Cardiac septum (tissue), 1 donor: ENCODE data around the gene TSR3. TPM values are rescaled to one million over a fixed set of nuclear protein-coding genes. Genes with fewer than 3 reads are reported as not detected.

Experiments used
- DNase-seq: peaks from one replicate; pipeline ENCODE4 v3.0.0-alpha.2; 2020; ENCODE audit warnings: low spot score
- intact Hi-C: fragments of 100-400 bp; cut with DNase I; formaldehyde crosslinking; loops from one replicate; pipeline ENCODE4 v1.14.0; 2022
- long read RNA-seq: library from polyadenylated mRNA; unstranded; transcript quantifications from one replicate; pipeline ENCODE4 v2.0.0, GENCODE V29; 2021
- total RNA-seq: library from RNA; stranded (reverse); fragmentation: NEBNext Ultra II Directional; extraction: Animal tissue kit (Norgen Biotek cat#: 25700); gene quantifications from one replicate; pipeline ENCODE4 v1.2.1, GENCODE V29; 2021
- donor health status: DM: no; HTN: no; CAD: no.

The TSR3 gene
- 55.0 TPM for total RNA-seq
- long read RNA-seq, transcript TSR3-201 (6 exons, 1,243 nt), result major isoform, 105 of 139 reads
- long read RNA-seq, partial matches to known transcripts, result 9 of 139 reads
- long read RNA-seq, other reads (novel, unspliced or antisense), result 25 of 139 reads

DNA sequence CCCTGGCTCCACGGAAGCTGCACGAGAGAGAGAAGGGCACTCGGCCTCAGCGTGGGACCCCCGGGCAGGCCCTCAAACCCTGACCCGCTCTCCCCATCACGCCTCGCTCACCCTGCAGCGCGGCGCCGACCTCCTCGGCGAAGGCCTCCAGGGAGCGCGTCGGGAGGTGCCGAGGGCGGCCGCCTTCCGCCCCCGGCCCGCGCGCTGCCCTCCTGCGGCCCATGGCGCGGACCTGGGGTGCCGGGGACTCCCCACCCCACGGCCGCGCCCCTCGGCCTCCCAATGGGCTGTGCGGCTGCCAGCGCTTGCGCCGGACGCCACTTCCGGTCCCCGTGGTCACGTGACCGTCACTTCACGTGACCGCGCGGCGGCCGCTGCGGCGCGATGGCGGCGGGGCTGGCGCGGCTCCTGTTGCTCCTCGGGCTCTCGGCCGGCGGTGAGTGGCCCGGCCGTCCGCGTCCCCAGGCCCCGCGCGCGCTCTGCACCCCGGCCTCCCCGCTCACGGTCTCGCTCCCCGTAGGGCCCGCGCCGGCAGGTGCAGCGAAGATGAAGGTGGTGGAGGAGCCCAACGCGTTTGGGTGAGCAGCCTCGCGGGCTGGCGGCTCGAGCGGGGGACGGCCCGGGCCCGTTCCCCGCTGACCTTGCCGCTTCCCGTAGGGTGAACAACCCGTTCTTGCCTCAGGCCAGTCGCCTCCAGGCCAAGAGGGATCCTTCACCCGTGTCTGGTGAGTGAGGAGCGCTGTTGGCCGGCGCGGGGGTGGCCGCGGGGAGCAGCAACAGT, at the start of gene TSR3, which contains the start of gene GNPTG:
Gene TSR3, minus strand, starts transcription at position 297 of the 781 bp plus-strand sequence. Its CDS starts 74 bp downstream, at position 223.
Gene GNPTG, plus strand, starts transcription at position 350 of the 781 bp plus-strand sequence. Its CDS starts 35 bp downstream, at position 385.
- peak; percentile 94 for DNase-seq
- intact Hi-C loops, result loop anchor here (5.0 kb wide), 1 partner anchor 39 kb away; no protein-coding TSS in a partner anchor

- DNase-seq, result no peak
- intact Hi-C loops, result no loop called here
Measured at GRCh38 chr16:1401061-1401757, 49.5 kb upstream of the TSR3 start.

- intact Hi-C loops, result no loop called here
- no peak for DNase-seq
Measured at GRCh38 chr16:1398826-1399581, 47.3 kb upstream of the TSR3 start.

GRCh38 chr16:1398351-1398750, 46.7 kb upstream of the TSR3 start:
- no peak for DNase-seq
- intact Hi-C loops, result no loop called here

DNA sequence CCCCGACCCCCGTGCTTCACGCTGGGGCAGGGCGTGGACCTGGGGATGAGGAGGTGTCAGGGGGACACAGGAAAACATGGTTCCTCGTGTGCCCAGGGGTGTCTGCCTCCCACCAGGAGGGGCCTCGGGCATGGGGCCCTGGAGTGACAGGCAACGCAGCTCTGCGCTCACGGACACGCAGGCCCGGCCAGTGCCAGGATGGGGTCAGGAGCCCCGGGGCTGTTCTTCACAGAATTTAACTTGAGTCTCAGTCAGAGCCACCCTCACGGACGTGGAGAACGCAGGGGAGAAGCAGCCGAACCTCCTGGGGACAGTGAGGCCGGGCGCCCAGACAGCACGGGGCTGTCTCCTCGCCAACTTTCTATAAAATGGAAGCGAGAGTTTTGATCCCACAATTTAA, 46.1 kb upstream of the TSR3 start:
- intact Hi-C loops, result no loop called here
- no peak for DNase-seq

- no peak for DNase-seq
- intact Hi-C loops, result no loop called here
Measured at GRCh38 chr16:1395444-1396031, 43.9 kb upstream of the TSR3 start.

DNA sequence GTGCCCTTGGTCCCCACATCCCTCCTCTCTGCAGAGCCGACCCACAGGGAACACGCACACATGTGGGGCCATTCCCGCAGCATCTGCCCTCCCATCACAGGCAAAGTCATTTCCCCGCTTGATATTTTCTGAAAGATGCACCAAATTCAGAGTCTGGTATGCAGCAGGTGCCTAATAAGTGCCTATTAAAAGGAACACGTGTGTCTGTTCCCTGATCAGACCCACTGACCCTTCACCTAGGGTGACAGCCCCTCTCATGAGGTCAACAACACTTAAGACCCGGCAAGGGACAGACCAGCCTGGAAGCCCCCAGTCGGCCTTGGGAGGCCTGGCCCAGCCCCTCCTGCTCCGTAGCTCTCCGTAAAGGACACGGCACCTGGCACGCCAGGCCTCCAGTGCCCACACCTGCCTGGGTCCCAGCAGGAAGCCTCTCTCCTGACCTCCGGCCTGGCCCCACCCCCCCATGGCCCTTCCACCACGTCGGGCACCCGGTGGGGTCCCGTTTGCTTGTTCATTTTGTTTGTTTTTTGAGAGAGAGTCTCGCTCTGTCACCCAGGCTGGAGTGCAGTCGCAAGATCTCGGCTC, 42.8 kb upstream of the TSR3 start:
- intact Hi-C loops, result no loop called here
- no peak for DNase-seq

- intact Hi-C loops, result no loop called here
- DNase-seq, result no peak
Measured at GRCh38 chr16:1393613-1394176, 42.0 kb upstream of the TSR3 start.

DNA sequence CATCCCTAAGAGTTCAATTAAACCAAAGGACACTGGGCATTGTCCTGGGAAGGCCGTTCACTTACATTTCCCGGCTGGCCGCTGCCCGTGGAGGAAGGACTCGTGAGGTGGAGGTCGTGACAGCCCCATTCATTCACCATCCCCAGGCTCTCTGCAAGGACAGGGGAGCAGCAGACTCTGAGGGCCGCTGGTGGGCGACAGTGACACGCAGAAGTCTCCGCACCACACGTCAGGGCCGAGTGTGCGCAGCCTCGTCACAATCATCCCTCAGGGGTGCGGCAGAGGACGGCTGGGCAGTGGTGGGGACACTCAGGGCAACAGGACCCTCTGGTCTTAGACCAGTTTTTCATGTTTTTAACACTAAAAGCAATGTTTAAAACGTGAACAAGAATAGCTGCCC, 41.1 kb upstream of the TSR3 start:
- no peak for DNase-seq
- intact Hi-C loops, result no loop called here

- intact Hi-C loops, result no loop called here
- no peak for DNase-seq
Measured at GRCh38 chr16:1390239-1390779, 38.6 kb upstream of the TSR3 start.

DNA sequence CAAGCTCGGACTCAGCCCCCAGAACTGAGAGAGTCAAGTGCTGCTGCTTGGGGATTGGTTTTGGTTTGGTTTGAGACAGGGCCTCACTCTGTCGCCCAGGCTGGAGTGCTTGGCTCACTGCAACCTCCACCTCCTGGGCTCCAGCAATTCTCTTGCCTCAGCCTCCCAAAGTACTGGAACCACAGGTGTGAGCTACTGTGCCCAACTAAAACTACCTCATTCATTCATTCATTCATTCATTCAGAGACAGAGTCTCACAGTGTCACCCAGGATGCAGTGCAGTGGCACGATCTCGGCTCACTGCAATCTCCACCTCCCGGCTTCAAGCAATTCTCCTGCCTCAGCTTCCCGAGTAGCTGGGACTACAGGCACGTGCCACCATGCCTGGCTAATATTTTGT, 38.1 kb upstream of the TSR3 start:
- DNase-seq, result no peak
- intact Hi-C loops, result no loop called here

GRCh38 chr16:1387331-1387730, 35.7 kb upstream of the TSR3 start:
- no peak for DNase-seq
- intact Hi-C loops, result no loop called here

DNA sequence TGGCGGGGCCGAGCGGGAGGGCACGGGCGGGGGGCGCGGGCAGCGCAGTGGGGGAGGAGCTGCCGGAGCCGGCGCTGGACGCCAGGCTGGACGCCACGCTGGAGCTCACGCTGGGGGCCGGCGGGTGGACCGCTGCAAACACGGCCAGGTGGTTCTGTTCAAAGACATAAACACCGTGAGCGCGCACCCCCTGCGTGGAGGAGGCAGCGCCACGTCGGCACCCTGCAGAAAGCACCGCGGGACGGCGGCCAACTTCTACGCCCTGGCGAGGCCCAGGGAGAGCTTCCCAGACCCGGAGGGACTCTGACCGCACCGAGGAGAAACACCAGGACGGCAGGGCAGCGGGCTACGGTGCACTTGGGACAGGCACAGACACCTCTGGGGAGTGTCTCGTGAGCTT, 33.6 kb upstream of the TSR3 start:
- intact Hi-C loops, result no loop called here
- no peak for DNase-seq

- intact Hi-C loops, result no loop called here
- no peak for DNase-seq
Measured at GRCh38 chr16:1383556-1383955, 31.9 kb upstream of the TSR3 start.

DNA sequence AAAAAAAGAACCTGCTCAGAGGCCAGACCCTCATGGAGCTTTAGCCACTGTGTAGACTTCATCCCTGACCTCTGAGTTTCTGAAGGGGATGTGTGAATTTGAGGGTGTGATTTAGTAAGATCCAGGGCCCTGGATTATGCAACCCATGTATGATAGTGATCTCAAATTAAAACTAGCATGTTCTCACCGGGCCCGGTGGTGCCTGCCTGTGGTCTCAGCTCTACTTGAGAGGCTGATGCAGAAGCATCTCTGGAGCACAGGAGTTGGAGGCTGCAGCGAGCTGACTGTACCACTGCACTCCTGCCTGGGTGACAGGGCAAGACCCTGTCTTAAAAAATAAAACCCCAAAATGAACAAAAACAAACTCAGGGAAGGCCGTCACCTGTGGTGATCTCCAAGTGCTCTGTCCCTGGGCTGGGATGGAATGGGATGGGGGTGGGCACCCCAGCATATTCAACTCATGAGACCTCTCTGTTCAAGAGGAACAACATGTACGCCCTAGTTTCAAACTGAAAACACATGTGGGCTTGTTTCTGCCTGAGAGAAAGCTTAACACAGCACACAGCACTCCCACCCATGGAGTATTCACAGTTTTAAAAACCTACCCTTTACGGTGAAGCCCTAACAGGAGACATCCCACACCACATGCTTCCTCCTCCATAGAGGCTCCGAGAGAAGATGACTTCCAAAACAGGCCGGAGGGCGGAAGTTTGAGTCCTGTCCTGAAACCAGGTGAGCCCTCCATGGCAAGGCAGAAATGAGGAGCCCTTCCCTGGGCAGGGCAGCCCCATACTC, 30.1 kb upstream of the TSR3 start:
- intact Hi-C loops, result no loop called here
- no peak for DNase-seq

GRCh38 chr16:1380195-1380594, 28.5 kb upstream of the TSR3 start:
- DNase-seq, result no peak
- intact Hi-C loops, result no loop called here

GRCh38 chr16:1379304-1380076, 27.8 kb upstream of the TSR3 start:
- DNase-seq, result peak; percentile 82

More at GRCh38 chr16:1379304-1380076, 27.8 kb upstream of the TSR3 start:
- intact Hi-C loops, result no loop called here
